HG03571 (cell line): Measurements from ENCODE around the gene HSPA12A.

Experiments
- ATAC-seq: cut with Tn5 transposase; IDR thresholded peaks from one replicate; pipeline ENCODE4 v1.9.1; 2021; ENCODE audit not compliant: unreplicated experiment

HSPA12A gene

DNA sequence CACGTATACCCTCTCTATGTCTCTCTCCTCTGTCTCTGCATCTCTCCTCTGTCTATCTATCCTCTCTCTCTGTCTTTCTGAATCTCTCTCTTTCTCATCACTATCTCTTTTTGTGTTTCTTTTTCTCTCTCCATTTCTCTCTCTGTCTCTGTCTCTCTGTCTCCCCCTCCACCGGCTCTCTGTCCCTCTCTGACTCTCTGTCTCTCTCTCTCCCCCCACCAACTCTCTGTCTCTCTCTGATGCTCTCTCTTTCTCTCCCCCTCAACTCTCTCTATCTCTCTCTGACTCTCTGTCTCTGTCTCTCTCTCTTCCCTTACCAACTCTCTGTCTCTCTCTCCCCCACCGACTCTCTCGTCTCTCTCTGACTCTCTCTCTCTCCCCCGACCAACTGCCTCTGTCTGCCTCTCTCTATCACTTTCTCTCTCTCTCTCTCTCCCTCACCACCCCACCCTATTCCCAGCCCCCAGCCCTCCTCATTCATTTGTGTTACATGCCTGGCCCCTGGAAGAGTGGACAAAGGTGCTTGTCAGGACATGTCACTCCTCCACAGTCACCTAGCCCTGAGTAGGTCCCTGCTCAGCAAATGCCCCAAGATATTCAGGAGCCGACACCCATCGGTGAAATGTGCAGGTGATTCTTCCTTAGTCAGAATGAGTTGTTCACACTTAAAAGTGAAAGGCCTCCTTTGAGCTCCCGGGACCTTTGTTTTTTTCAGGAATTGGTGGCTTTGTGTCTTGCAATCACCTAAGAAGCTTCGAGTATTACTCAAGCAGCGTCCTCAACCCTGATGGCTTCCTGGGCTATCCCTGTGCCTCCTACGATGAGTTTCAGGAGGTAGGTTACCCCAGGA, 108.0 kb downstream of the HSPA12A start:
- ATAC-seq = no peak

DNA sequence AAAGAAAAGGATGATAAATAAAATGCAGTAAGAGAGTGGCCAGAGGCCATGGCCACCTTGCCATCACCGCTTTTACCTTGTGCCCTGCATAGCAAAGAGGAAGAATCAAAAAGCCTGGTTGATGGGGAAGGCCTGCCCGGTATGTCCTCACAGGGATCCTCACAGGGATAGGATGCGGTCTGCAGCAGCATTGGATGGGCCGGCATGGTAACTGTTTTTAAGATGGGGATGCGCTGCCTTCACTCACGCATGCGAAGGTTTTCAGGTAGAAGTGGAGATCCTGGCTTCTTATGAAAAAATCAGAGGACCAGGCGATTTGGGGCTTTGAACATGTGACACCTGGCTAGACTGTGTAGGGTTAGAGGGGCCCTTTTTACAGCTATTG, 109.2 kb downstream of the HSPA12A start:
- ATAC-seq = no peak

DNA sequence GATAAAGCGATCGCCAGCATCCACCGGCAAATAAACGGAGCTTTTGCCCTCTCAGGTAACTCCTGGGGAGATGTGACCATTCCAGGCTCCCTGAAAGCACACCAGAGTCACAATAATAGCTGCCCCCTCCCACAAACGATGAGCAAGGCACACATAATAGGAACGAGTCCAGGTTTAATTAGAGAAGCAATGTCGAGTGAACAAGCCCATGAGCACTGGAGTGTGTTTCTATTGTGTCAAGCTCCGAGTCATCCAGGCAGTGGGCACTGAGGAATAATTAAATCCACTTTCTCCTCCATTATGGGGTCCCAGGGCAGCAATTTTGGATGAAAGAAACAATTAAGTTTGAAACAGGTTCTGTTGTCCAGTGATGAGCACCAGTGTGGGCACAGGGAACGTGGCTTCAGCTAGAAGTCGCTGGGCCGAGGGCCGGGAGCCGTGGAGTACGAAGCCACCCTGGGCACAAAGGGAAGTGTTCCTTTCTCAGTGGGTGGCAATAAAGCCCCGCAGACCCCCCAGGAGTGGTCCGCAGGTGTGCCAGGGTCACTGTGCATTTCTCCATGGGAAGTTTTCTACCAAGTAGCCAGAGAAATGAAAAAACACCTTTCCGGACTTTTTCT, 109.7 kb downstream of the HSPA12A start:
- ATAC-seq = no peak

DNA sequence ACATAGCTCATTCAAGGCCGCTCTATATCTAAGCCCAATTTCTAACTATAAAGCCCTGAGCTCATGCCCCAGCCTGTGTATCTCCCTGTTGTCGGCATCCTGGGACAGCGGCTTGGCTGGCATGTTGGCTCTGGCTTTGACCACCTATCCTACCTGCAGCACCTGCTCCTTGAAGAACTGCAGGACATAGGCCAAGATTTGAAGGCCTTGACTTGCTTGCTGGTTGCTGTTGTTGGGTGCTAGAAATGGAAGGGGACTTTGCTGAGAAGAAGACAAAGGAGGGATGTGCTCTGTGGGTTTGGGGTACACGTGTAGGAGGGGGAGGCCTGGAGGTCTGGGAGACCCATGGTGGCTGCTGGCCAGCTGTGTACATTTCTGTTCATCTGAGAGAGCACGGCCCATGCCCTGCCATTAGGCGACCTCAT, 110.5 kb downstream of the HSPA12A start:
- ATAC-seq = no peak

DNA sequence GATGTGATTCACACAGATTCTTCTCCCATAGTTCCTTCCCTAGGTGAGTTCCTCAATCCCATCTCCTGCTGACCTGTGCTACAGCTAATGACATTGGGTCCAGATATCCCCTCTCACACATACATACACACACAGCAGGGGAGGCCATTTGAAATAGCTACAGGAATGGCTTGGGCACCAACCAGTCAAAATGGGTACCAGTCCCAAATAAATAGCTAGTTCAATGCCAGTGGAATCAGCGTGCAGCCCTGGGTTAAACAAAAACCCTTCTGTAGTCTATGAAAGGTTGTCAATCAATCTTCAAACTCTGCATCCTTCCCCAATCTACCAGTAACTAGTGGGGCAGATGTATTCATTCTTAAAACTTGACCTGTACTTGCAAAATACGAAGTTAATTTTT, 112.3 kb downstream of the HSPA12A start:
- no peak for ATAC-seq

DNA sequence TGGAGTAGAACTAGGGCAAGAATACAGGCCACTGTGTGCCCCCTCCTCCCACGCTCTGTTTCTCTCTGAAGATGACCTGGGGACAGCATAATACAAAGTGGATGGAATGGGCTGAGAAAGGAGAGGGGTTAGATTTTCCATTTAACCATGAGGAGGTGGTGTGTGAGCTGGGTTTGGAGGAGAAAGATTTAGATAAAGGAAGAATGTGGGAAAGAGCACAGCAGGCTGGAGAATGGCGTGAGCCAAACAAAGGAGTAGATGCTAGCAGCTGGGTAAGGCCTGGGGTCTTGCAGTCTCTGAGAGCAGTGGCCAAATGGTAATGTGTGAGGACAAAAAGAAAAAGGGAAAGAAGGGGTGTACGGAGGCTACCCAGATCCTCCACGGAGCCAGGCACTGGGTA, 113.0 kb downstream of the HSPA12A start:
- ATAC-seq = no peak

DNA sequence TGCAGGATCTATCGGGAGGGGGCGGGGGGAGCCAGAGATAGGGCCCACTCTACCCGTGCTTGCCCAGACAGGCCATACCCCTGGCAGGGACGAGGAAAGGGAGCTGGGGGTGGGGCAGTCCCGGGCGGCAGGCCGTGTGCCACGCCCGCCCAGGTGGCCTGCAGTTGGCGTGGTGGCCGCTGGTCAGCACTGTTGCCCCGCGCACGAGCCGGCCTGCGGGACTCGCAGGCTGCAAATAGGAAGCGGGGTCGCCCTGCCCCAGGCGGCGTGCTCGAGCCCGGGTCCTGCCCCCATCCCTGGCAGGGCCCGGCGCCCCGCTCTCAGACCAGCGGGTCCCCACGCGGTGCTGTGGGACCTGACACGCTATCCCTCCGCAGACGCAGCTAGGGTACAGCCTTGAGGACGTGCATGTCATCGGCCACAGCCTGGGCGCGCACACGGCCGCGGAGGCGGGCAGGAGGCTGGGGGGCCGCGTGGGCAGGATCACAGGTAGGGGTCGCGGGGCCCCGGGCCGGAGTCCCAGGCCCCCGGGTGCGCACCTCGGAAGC, 114.9 kb downstream of the HSPA12A start:
- ATAC-seq = no peak

DNA sequence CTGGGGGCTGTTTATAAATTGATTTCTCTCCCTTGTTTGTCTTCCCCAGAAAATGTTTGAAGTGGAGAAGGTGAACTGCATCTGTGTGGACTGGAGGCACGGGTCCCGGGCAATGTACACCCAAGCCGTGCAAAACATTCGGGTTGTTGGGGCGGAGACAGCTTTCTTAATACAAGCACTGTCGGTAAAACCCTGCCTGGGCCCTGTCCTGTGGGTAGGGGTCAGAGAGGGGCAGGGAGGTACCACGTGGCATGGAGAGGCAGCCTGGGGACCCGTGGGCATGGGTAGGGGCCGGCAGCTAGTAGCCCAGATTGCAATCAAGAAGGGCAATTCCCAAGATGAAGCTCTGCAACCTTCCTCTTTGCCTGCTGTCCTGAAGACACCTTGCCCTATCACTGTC, 115.6 kb downstream of the HSPA12A start:
- no peak for ATAC-seq

DNA sequence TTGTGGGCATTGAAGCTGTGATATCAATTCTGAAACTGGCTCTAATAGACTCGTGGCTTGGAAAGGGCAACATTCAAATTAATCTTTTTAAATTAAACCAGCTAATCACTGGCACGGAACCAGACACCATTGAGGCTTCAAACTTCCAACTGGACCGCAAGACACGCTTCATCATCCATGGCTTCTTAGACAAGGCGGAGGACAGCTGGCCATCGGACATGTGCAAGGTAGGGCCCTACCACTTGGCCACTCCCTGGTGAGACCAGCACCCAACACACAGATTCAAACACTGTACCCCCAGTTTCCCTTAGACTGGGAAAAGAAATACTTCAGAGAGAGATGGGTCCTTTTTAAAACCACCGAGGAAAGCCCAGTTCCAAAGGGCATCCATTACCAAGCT, 116.5 kb downstream of the HSPA12A start:
- no peak for ATAC-seq

DNA sequence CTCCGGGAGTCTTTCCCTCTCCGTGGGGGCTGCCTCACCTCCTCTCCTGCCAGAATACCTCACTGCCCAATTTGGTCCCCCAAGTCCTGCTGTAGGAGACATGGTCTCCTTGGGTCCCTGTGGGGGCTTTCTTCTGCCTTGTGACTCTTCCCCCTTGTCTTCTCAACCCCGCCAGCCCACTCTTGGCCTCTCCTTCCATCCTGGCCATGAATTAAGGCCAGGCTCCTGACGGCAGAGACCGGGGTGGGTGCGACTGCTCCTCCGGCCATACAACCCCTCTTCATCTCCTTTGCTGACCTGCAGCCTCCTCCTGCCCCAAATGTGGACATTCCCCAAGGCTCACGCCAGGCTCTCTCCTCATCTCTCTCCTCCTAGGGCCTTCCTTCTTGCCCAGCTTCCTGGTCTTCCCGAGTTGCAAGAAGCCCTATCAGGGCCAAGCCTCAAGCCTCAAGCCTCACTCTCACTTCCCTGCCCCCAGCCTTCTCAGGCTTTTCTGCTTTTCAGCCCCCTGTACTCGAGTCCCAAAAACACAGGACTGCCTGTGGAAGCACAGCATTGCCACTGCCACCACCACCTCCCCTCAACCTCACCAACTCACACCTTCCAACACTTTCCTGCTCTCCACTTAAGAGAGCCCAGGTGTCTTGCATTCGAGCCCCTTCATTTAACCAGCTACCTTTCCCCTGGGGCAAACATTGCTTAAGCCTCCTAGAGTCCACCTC, 120.3 kb downstream of the HSPA12A start:
- no peak for ATAC-seq

DNA sequence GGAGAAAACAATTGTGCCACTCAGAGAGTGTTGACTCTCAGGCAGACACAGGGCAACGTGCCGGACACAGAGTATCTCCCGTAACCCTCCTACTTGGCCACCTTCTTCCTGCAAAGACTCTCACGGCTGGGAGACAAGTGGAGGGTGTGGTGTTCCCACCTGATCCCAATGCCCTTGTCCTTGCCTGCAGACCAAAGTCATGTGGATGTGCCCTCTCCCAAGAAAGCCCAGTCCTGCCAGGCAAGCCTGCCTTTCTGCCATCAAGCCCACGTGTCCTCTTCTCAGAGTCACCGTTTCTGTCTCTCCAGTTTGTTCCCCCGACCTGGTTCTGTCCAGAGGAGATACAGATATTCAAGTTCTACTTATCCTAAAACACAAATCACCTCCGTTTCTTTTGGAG, 120.9 kb downstream of the HSPA12A start:
- ATAC-seq = no peak
